ENCODE results near the gene ATP2C2. TPM values are rescaled to one million over a fixed set of nuclear protein-coding genes. Genes with fewer than 3 reads are reported as not detected.

The ATP2C2 gene
- total RNA-seq, 1 donor from 2014 or later: 12.2 TPM

GRCh38 chr16:84358601-84359295 lies 9.6 kb upstream of the ATP2C2 start:
- Mint-ChIP-seq H3K4me1 (ENCODE audit: unreplicated experiment) (peaks cover 37% of the 10 kb centered on the region), H3K4me3 (no peak overlapping the region), H3K27ac (no peak overlapping the region), H3K36me3 (no peaks in the 10 kb centered on the region), H3K27me3 (peaks cover 6% of the 10 kb centered on the region), H3K9me3 (no peaks in the 10 kb centered on the region)
- TF ChIP-seq CTCF (conservative IDR thresholded peaks at IDR 0.05): no peak
- no peak for DNase-seq (ENCODE audit: extremely low spot score, unreplicated experiment)

- no peak for DNase-seq (ENCODE audit: extremely low spot score, unreplicated experiment)
- TF ChIP-seq CTCF (conservative IDR thresholded peaks at IDR 0.05): no peak
- Mint-ChIP-seq H3K4me3 (no peak overlapping the region), H3K27me3 (peaks cover 6% of the 10 kb centered on the region), H3K36me3 (no peaks in the 10 kb centered on the region), H3K27ac (no peak overlapping the region), H3K9me3 (no peaks in the 10 kb centered on the region), H3K4me1 (ENCODE audit: unreplicated experiment) (peaks cover 37% of the 10 kb centered on the region)
Measured at GRCh38 chr16:84359326-84359725, 9.0 kb upstream of the ATP2C2 start.

- TF ChIP-seq CTCF (conservative IDR thresholded peaks at IDR 0.05): no peak
- Mint-ChIP-seq H3K9me3 (no peaks in the 10 kb centered on the region), H3K27ac (no peak overlapping the region), H3K4me3 (no peak overlapping the region), H3K36me3 (no peaks in the 10 kb centered on the region), H3K4me1 (ENCODE audit: unreplicated experiment) (peaks cover 37% of the 10 kb centered on the region), H3K27me3 (peaks cover 6% of the 10 kb centered on the region)
- no peak for DNase-seq (ENCODE audit: extremely low spot score, unreplicated experiment)
Measured at GRCh38 chr16:84360170-84360569, 8.2 kb upstream of the ATP2C2 start.

GRCh38 chr16:84360748-84361147 lies 7.6 kb upstream of the ATP2C2 start:
- Mint-ChIP-seq H3K36me3 (no peaks in the 10 kb centered on the region), H3K27ac (no peak overlapping the region), H3K4me3 (no peak overlapping the region), H3K27me3 (peaks cover 6% of the 10 kb centered on the region), H3K9me3 (no peaks in the 10 kb centered on the region), H3K4me1 (ENCODE audit: unreplicated experiment) (peaks cover 37% of the 10 kb centered on the region)
- no peak for DNase-seq (ENCODE audit: extremely low spot score, unreplicated experiment)
- no peak for TF ChIP-seq CTCF (conservative IDR thresholded peaks at IDR 0.05)

GRCh38 chr16:84361546-84361945 lies 6.8 kb upstream of the ATP2C2 start:
- no peaks in the 10 kb centered on the region for H3K9me3 Mint-ChIP-seq
- peaks cover 6% of the 10 kb centered on the region for H3K27me3 Mint-ChIP-seq
- no peak overlapping the region for H3K27ac Mint-ChIP-seq
- DNase-seq (ENCODE audit: extremely low spot score, unreplicated experiment): no peak
- peaks cover 35% of the 10 kb centered on the region for H3K4me1 Mint-ChIP-seq (ENCODE audit: unreplicated experiment)
- no peak for TF ChIP-seq CTCF (conservative IDR thresholded peaks at IDR 0.05)
- H3K36me3 Mint-ChIP-seq: no peaks in the 10 kb centered on the region
- H3K4me3 Mint-ChIP-seq: no peak overlapping the region
